HCT116 (cell line): ENCODE measurements around the gene DENND11.

Experiments
- CTCF ChIP-seq, 3 experiments: fragments of 200-600 bp in 1 of 3; sonication (generic) in 1 of 3; IDR thresholded peaks in 2 of 3; conservative IDR thresholded peaks in 1 of 3; 2 replicates each; pipeline ENCODE4 v1.5.1; 2012 to 2017; ENCODE audit warnings: low read depth in 2 of 3, low read length in 2 of 3, antibody characterized with exemption in 1 of 3, borderline replicate concordance in 1 of 3, control low read depth in 1 of 3, mild to moderate bottlenecking in 1 of 3, mixed read lengths in 1 of 3, mixed run types in 1 of 3, moderate library complexity in 1 of 3; ENCODE audit not compliant: insufficient read depth in 1 of 3
- YY1 ChIP-seq: IDR thresholded peaks from 2 replicates; pipeline ENCODE4 v1.6.1; 2011; ENCODE audit warnings: low read length, low read depth, moderate library complexity, mild to moderate bottlenecking; ENCODE audit not compliant: insufficient replicate concordance; ENCODE audit errors: extremely low read depth
- ZFX ChIP-seq: fragments of 450-650 bp; IDR thresholded peaks from 2 replicates; pipeline ENCODE4 v1.6.1; 2017

- TF ChIP-seq CTCF (IDR thresholded peaks at IDR 0.05 in 2 of 3, conservative IDR thresholded peaks at IDR 0.05 in 1 of 3; ENCODE audit: borderline replicate concordance in 1 of 3, insufficient read depth in 1 of 3, low read depth in 2 of 3, low read length in 2 of 3) (no peak), ZFX (no peak), YY1 (no peak)
Measured at GRCh38 chr7:141663081-141663849, 38.7 kb downstream of the DENND11 start.
